Raji (cell line): ENCODE results near the gene SEPHS2.

ENCODE experiments used
- POLR2A ChIP-seq: IDR thresholded peaks from 2 replicates; pipeline ENCODE4 v1.6.1; 2011; ENCODE audit warnings: low read depth, low read length, control low read depth; ENCODE audit not compliant: insufficient read depth

SEPHS2 gene

DNA sequence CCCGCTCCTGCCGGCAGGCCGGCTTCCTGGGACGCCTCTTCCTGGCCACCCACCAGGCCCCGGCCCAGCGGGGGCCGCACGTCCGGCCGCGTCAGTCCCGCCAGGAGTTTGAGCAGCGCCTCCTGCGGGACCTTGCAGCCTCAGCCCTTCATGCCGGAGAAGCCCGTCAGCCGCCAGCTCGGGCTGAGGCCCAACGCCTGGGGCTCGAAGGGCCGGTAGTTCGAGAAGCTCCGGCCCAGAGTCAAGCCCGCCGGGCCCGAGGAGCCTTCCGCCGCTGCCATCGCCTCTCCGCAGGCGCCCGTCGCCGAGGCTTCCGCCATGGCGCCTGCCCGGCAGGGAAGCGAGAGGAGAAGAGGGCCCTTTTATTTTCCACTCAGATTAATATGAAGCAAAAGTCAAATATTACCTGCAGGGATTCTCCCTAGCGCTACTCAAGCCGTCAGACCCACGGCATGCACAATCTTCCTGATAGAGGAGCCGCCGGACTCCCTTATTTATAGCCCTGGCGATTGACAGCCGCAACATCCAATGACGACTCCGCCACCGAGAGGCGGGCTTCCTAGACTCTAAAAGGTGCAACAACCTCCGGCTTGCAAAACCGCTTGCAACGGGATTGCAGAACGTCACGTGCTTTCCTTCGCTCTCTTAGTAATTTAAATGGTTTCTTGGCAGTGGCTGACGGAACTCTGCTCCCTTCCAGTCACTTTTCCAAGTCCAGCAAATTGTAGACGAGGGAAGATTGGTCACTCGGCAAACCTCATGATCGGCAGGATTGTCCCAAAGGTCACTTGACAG lies at the start of gene SEPHS2:
Gene SEPHS2, minus strand, starts transcription at position 467 of the 795 bp plus-strand sequence. Its CDS starts 147 bp downstream, at position 320.
- TF ChIP-seq POLR2A = peak; percentile 95

DNA sequence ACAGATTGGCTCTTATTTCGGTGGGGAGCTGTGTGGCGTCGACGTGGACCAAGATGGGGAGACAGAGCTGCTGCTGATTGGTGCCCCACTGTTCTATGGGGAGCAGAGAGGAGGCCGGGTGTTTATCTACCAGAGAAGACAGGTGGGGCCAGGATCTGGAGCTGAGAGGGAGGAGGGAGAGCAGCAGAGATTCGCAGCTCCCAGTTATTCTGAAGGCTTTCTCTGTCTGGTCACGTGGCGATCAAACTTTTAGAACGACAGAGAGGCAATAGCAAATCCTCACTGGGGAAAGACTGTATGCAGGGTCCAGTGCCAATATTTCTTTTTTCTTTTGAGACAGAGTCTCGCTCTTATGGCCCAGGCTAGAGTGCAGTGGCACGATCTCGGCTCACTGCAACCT lies 49.0 kb upstream of the SEPHS2 start:
- no peak for TF ChIP-seq POLR2A

- no peak for TF ChIP-seq POLR2A
These were observed 48.3 kb upstream of the SEPHS2 start for GRCh38 chr16:30493941-30494488.

DNA sequence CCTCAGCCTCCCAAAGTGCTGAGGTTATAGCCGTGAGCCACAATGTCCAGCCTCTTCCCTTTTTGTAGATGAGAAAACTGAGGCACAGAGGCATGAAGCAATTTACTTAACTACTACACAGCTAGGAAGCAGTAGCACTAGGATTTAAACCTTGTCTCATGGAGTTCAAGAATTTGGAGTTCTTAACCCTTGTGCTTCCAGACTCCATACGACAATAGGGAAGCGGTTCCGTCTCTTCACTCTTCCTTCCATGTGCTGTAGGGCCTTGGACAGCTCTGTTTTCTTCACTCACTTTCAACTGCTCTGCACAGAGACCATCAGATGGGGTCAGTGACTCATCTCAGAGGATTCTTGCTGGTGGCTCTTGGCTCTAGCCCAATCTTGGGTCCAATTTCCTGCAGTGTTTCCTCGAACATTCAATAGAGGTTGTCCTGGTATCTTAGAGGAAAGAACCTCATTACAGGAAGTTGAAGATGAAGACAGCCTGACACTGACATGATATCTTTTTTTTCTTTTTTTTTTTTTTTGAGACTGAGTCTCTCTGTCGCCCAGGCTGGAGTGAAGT lies 46.2 kb upstream of the SEPHS2 start:
- no peak for TF ChIP-seq POLR2A

- no peak for TF ChIP-seq POLR2A
These were observed 45.6 kb upstream of the SEPHS2 start for GRCh38 chr16:30491229-30491628.

DNA sequence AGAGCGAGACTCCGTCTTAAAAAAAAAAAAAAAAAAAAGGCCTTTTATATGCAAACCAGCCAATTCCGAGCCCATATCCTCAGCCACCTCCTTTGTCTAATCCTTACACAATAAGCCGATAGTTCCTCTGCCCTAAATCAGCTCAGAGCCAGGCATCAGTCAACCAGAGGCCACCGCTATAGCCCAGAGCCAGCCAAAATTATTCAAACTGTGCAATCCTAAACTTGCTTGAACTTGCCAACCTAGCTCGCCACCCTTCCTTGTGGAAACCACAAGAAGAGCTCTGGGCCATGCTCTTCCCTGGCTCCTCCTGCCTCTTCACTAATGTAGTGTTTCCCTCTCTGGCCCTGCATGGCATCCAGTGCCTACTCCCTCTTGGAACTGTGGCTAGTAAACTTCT lies 44.5 kb upstream of the SEPHS2 start:
- no peak for TF ChIP-seq POLR2A

DNA sequence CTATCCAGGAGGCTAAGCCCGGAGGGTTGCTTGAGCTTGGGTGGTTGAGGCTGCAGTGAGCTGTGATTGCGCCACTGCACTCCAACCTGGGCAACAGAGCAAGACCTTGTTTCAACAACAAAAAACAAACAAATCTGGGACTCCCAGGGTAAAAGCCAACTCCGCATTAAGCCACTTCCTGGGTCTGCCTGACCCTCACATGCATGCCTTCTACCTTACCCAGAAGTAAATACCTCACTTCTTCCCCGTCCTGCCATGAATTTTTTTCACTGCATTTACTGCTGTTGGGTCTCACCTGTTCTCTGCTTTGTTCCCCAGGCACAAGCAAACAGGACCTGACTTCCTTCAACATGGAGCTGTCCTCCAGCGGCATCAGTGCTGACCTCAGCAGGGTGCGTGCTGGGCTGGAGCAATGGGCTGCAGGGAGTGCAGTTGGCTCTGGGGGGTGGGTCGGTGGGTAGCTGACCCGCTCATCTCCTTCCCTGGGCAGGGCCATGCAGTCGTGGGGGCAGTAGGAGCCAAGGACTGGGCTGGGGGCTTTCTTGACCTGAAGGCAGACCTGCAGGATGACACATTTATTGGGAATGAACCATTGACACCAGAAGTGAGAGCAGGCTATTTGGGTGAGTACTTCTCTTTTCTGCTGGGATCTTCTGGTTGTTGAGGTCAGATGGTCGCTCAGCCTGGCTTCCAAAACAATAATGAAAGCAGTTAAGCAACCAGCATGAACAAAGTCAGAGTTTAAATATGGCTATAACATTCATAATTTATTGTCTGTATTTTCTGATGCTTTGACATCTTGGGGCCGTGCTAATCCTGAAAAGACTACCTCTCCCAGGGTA lies 43.3 kb upstream of the SEPHS2 start:
- TF ChIP-seq POLR2A = no peak

DNA sequence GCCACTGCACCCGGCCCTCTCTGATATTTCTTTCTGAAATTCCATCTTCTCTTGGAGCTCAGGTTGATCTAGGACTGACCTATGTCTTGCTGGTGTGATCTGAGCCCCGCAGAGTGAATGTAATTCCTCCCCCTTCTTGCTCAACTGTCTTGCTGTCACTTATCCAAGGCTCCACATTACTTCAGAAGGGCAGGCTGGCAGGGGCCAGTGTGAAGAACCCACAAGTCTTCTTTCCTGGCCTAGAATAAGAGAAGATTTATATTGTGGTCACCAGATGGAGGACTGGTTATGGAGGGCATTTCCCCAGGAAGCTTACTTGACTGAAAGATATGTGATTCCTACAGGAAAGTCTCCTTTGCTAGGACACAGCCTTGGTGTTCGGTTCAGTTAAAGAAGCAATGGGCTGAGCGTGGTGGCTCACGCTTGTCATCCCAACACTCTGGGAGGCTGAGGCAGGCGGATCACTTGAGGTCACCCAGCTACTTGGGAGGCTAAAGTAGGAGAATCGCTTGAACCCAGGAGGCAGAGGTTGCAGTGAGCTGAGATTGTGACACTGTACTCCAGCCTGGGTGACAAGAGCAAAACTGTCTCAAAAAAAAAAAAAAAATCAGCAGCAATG lies 40.3 kb upstream of the SEPHS2 start:
- no peak for TF ChIP-seq POLR2A

GRCh38 chr16:30484887-30485286 lies 39.2 kb upstream of the SEPHS2 start:
- no peak for TF ChIP-seq POLR2A

DNA sequence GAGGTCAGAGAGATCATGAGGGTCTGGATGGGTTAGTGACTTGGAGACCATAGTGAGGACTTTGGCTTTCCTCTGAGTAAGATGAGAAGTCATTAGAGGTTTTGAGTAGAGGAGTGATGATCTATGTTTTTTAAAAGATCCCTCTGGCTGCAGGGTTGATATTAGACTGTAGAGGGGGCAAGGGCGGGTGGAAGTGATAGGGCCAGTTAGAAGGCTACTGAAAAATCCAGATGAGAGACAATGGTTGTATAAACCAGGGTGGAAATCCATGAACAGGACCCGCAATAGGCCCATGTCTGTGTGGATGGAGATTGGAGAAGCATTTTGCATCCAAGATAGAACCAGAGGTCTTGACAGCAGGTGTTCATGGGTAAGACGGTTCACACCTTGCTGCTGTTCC lies 36.7 kb upstream of the SEPHS2 start:
- TF ChIP-seq POLR2A = no peak

- no peak for TF ChIP-seq POLR2A
These were observed 35.7 kb upstream of the SEPHS2 start for GRCh38 chr16:30481381-30481780.

GRCh38 chr16:30478766-30479478 lies 33.2 kb upstream of the SEPHS2 start:
- no peak for TF ChIP-seq POLR2A

GRCh38 chr16:30476991-30477390 lies 31.3 kb upstream of the SEPHS2 start:
- TF ChIP-seq POLR2A = no peak

DNA sequence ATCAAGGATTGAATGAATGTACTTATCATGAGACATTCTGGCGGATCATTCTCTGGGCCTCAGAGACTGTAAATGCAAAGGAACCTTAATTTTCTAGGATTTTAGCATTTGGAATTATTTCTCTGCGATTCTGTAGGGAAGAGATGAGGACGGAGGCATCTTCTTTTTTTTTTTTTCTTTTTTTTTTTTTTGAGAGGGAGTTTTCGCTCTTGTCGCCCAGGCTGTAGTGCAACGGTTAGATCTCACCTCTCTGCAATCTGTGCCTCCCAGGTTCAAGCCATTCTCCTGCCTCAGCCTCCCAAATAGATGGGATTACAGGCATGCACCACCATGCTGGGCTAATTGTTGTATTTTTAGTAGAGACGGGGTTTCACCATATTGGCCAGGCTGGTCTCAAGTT lies 29.0 kb upstream of the SEPHS2 start:
- no peak for TF ChIP-seq POLR2A
